HG02798 (cell line): ENCODE results near the gene GPR87.
A peak's percentile ranks its signal among the peaks of the same experiment; 100 is the strongest.

Experiments used
- ATAC-seq: cut with Tn5 transposase; IDR thresholded peaks from one replicate; pipeline ENCODE4 v1.9.1; 2021; ENCODE audit warnings: mild to moderate bottlenecking; ENCODE audit not compliant: unreplicated experiment, poor library complexity

Gene GPR87, protein sequence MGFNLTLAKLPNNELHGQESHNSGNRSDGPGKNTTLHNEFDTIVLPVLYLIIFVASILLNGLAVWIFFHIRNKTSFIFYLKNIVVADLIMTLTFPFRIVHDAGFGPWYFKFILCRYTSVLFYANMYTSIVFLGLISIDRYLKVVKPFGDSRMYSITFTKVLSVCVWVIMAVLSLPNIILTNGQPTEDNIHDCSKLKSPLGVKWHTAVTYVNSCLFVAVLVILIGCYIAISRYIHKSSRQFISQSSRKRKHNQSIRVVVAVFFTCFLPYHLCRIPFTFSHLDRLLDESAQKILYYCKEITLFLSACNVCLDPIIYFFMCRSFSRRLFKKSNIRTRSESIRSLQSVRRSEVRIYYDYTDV

DNA sequence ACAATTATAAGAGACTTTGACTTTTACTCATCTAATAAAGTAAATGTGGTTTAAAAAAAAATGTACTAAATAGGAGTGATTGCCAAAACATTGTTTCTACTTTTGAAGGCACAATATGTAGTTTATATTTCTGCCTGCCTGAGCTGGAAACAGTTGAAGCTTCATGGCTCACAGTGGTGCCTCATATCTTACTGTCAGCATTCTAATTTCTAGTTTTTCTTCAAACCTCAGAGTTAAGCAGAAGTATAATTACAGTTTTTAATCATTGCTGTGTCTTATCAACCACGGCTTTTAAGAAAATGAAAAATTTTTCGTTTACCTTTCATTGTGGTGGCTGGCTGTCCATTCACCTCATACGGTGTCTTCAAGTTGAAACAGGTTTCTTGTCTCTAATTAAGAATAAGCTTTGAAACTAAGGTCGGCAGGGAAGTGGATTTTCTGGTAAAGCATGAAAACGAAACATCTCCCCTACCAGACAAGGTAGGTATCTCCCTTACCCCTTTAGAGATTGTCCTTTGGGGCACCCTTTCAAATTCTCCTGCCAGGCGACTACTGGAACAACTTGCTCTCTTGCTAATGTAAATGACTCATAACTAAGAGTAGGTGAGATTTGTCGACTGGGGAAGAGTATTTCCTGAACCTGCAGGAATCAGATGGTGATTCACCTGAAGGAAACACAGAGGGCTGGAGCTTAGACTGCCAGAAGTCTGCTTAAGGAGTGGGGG is at the start of gene GPR87:
Gene GPR87, minus strand, starts transcription at position 554 of the 725 bp plus-strand sequence. CDS start 16,720 bp downstream, outside the sequence.
- no peak for ATAC-seq

DNA sequence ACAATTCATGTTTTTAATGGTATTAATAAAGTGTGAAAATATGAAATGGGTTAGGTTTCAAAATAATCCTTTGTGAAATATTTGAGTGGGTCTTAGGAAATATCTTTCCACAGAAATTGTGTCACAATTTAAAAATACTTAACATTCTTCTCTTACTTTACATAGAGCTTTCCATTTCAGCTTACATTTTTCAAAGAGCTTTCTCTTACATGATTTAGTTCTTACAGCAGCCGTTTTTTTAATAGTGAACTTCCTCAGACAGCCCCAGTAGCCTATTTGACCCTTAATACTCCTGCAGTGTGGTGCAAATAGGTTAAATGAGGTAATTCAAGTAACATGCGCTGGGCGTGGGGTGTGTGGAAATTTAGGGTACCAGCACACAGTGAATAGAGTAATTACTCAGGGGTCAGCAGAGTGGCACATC is 46.1 kb upstream of the GPR87 start:
- no peak for ATAC-seq

DNA sequence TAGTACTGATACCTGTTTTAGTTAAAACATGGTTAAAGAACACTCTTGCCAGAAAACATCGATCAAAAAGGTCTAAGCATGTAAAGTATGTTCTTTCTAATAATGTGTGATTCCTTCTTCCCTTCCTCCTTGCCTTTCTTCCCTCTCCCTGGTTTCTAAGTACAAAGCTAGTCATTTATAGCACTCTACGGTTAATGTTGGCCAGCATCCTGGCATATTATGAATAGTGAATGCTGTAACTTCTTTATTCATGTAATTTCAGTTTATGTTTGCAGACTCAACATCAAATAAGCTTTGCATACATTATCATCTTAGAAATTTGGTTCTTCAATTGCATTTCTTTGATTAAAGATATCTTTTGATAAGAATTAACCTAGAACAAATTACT is 40.8 kb upstream of the GPR87 start:
- ATAC-seq = no peak

DNA sequence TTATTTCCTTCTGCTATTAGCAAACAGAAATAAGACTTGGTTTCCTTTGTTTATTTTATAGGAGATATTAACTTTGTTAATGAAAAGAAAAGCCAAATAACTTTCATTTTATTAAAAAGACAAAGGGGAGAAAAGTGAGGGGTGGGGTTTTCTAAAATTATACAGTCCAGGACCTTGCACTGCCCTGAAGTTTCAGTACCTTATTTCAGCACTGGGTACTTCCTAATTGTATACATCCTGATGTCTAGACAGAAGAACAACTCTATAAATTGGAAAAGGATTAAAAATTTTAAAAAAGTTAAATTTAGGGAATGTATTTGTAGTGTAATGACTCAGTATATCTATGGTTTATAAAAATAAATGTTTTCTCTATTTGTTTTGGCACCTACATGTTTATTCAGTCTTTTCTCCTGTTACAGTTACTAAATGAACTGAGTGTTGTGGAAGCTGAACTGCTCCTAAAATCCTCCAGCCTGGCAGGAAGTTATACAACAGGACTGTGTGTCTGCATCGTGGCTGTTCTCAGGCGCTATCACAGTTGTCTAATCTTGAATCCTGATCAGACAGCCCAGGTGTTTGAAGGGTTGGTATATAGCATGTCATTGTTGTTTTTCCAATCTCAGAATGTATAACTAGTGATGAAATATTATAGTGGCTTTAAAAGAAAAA is 40.3 kb upstream of the GPR87 start:
- no peak for ATAC-seq

DNA sequence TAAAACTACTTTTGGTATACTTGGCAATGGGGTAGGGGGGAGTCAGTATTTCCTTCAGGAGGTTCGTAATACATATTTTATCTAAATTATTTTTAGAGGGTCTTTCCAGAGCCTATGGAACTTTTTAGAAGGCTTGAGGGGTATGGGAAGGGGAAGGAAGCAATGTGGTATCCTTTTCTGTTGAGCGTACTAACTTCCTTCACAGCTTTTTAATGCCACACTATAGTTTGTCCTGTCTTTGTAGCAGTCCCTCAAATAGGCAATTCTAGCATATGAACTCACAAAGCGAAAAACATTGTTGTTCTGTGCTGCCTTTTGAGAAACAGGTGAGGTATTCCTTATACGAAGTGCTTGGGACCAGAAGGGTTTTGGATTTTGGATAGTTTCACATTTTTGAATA is 35.0 kb upstream of the GPR87 start:
- ATAC-seq = peak; percentile 12

DNA sequence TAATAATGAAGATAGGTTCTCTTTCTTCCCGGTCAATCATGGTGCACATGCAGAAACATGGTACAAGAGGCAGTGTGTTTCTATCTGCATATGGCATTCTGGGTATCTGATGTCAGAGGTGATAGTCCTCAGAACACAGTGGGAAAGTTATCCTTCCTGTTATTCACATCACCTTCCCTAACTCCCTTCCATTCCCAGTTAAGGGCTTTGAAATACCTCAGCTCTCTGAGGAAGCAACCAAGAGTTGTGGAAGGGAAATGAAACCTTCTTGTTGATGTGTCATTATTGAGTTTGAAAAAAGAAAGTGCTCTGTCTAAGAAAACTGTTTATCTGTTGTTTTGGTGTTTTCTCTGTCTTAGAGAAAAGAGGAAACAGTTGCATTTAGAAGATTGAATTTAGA is 34.6 kb upstream of the GPR87 start:
- ATAC-seq = peak; percentile 79

DNA sequence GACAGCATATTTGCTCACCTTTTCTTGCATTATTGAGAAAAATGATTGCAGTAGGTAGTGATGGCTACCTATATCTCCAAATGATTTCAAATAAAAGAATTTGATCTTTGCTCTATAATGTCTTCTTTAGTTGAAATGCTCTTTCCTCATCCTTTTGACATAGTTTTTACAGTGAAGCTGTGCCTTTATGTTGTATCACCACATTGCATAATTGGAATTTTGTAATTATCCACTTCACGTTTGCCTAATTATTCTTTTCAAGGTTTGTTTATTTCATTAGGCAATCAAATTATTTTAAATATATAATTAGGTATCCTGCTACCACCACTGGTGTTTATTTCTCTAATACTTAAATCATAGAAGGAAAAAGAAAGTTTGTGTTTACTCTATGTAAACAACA is 34.0 kb upstream of the GPR87 start:
- no peak for ATAC-seq

DNA sequence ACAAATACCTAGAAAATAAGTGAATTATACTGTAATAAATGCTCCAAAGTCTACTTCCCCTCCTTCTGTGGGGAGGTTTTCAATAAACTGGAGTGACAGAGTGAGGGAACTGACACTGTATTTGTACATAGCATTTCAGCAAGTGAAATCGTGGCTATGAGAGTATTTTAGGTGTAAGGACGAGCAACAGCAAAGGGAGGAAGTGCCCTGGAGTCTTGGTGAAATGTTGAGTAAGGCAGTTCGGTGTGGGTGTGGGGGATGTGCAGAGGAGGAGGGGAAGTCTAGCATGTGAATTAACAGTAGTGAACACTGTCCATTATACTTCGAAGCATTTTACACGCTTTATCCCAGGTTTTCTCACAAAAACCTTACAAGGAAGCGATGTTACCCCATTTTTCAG is 30.8 kb upstream of the GPR87 start:
- no peak for ATAC-seq

DNA sequence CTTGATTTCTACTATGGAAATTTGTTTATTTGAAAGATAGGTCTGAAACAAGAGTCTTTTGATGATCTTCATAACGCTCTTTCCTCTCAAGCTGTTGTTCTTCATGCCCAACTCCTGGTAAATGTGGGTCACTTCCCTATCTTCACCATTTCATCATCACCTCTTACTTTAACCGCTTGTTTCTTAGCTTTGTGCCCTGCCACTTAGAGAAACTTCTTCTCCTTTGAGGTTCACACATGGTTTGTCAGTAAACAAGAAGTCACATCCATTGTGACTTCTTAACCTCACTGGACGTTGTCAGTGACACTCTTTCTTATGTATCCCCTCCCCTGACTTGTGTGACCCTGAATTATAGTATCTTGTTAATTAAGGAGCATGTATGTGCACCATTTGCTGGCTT is 29.7 kb upstream of the GPR87 start:
- ATAC-seq = no peak

DNA sequence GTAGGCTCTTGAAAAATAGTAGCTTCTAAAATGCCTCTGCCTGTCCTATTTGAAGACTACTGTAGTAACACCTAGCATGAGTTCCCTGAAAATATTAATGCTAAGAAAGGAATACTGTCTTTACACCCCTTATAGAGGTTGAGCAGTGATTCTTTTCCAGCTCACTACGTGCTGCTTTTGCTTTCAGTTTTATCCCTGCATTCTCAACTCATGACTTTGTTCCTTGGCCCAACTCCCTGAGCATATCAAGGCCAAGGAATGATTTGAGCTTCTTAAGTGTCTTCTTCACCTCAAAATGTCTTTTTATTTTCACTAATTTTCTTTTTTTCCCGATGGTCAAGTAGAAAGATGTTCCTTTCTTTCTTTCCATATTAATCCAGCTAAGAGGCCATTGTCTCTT is 29.2 kb upstream of the GPR87 start:
- no peak for ATAC-seq

DNA sequence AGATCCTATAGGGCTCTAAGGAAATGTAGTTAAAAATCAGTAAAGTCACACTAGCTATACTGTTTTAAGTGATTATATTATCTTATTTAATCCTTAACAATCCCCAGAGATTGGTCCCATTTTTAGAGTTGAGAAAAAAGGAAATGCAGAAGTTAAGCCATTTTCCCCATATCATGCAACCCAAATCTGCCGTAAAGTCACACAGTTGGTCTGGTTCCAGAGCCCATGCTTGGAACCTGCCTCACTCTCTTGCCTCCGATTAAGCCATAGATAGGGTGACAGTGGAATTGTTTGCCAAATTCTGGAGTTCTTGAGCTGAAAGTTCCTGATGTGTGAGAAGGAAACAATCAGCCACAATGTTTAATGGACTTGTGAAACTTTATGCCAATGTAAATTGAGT is 15.1 kb upstream of the GPR87 start:
- no peak for ATAC-seq

DNA sequence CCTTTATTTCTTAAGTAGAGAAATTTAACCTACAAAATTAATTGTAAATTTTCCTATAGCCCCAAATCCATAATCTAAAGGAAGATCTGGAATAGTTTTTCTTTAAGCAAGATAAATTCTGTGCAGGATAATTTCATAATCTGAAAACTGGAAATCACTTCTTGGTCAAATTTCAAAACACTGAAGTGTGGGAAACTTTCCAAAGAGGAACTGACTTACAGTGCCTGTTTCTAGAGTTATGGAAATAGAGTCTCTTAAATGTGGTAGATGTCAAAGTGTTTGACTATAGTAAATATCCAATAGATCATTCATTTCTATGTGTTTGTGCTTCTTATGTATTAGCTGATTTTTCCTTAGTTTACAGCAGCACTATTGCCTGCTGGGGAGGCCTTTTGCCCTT is 14.3 kb upstream of the GPR87 start:
- ATAC-seq = no peak

DNA sequence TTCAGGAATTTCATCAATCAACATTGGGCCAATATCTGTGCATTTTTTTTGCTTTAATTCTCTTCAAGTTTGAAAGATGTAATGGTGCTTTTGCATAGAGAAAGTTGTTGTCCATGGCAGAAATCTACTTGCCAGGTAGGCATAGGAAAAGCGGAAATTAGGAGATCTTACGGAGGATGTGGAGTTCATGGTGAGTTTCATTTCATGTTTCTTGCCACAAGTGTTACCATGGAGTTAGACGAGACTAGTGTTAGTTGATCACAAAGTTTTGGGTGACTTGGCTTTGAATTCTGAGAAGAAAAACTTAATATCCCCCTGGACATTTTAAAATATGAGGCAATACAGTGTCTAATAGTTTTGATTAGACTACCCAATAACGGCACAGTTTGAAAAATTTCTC is 13.8 kb upstream of the GPR87 start:
- ATAC-seq = no peak

DNA sequence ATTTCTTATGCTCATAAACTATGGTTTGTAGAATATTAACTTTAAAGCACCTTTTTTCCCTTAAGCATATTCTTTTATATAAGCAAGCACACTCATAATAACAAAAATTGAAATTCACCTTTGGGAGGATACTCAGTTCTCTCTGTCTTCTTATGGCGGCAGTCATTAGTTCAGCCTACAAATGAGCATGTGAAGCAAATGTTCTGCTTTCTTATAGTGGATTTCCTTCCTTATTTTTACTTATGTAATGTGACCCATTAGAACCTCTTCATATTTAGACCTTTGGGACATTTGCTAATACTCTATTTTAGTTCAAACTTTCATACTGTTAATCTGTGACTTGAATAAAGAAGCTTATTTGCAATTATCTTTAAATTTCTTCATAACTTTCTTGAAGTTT is 12.7 kb upstream of the GPR87 start, which contains the start of gene P2RY13:
Gene P2RY13, minus strand, starts transcription at position 187 of the 400 bp plus-strand sequence. Its CDS starts 21 bp downstream, at position 166.
- no peak for ATAC-seq

DNA sequence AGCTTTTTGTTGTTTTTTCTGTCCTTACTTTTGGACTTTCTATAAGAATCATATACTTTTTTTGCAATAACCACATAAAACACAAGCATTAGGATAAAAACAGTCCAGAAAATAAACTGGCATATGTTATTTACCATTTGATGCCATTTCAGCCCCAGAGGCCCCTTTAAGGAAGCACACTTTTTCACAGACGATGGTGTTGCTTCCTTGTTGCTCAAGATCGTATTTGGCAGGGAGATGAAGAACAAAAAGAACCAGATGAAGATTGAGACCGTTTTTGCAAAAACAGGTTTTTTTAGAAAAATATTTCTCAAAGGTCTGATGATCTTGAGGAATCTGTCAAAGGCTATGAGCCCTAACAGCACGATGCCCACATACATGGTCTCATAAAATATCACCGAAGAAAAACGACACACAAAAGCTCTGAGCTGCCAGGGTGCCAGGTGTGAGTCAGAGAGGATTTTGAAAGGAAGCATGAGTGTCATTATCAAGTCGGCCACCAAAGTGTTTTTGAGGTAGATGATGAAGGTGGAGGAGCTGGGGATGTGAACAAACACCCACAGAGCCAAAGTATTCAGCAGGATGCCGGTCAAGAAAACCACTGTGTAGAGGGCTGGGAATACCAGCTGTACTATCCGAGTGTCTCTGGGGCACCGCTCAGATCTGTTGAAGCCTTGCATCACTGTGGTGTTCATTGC is 11.8 kb upstream of the GPR87 start:
- no peak for ATAC-seq

DNA sequence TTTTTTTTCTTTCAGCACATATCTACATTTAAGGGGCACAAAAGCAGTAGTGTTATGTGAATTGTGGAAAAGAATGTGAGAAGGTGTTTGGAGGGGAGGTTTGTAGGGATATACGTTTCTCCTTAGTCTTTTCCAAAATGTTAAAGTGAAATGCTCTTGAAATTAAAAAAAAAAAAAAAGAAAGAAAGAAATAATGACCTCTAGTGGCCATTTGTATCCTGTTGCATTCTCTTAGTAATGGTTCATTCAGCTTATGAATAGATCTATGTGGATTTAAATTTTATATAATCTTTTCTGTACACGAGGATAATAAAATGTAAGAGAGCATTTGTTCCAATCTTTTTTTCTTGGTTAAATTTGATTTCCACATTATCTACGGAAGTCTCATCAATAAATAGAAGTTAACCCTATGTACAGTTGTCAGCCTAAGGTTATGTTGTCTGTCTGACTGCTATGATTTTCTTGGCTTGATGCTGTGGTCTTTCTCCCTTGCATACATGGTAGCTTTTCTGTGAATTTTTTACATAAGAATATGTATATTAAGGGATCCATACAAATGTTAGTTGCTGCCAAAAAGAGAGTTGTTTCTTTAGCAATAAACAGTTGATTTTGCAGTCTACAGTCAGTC is 11.1 kb upstream of the GPR87 start:
- peak; percentile 51 for ATAC-seq

DNA sequence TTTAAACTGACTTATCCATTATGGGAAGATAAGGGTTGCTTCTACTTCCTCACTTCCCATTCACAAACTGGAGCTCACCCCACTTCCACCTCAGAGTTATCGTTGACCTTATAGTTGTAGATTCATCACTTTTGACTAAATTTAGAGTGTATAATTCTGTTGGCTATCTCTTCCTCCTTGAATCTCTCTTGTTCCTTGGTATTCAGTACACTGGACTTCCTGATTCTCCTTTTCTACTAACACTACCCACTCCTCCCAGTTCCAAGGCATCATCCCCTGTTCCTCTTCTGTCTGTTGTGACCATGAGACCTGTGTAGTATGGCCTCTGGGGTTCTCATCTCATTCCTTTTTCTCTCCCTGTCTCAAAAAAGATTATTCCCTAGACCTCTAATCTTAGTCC is 5.9 kb upstream of the GPR87 start:
- ATAC-seq = no peak

DNA sequence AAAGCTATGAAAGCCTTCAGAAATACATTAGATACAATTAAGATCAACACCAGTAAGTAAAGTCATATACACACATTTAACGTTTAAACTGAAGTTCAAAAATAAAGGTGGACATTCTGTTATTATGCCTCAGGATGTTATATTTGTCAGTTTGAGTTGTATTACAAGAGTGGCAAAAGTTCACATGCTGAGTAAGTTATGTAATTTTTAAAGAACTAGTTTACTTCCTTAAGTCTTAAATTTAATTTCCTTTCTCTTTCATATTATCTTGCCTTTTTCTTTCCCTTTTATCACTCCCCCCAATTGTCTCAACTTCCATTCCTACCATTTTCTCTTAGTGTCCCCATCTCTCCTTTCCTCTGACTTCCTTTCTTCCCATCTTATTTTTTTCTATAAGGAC is 4.9 kb upstream of the GPR87 start:
- no peak for ATAC-seq

DNA sequence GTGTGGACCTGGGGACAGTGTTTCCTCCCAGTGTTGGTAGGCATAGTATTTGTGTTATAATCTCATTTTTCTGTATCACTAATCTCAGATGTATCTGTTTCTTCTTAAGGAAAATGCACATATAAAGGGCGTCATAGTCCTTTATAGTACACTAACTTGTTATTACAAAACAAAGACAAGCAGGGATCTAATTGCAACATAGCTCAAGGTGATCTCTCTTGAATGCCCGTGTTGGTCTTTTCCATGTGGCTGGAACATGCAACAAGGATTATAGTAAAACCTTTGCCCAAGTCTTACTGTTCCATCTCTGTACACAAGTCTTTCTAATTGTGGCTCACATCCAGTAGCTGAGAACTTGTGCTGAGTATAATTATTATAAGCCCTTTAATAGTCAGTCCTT is 3.5 kb upstream of the GPR87 start:
- no peak for ATAC-seq

DNA sequence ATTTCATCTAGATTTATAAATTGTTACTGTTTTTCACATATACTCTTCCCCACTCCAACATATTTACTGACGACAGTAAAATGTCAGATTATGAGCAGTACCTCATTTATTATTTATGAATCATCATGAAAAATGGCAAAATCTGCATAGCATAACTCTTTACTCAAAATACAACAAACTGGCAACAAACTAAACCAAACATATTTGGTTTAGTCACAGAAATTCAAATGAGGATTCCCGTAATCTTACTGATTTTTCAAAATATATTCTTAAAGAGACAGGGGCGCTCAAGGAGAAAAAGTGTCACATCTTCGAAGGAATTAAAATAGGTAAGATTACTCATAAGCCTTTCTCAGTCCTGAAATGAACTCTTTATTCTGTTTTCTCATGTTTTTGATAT is 3.0 kb upstream of the GPR87 start:
- ATAC-seq = no peak
